VCaP (cell line): Measurements from ENCODE around the gene TP53TG5.

Source experiments
- H3K27ac ChIP-seq: fragments of 450-650 bp; 2 replicates; pipeline ENCODE4 v1.5.1; 2017
- TF ChIP-seq, protein P1 (sequence below): fragments of 450-650 bp; conservative IDR thresholded peaks from 2 replicates; pipeline ENCODE4 v1.5.1; 2017; ENCODE audit warnings: mild to moderate bottlenecking, moderate library complexity

TP53TG5 gene

DNA sequence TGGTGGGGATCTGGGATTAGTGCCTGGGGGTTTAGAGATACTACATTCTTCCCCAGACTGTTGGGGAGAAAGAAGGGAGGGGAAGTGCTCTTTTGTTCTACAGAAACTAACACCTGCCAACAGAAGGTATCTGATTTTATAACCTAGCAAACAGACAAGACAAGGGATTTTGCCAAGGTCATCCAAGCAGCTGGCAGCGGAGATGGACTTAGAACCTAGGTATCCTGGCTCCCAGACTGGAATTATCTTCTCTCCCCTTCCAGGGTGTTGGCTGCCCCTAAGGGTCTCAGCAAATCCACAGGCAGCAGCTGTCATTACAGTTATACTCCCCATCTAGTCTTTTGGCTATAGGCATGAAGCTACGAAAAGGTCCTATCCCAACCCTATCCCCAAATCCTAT is 38.3 kb downstream of the TP53TG5 start:
- peak overlapping the region; percentile 92; the same call in 1 of the 2 replicates for H3K27ac ChIP-seq

GRCh38 chr20:45339084-45339483 is 39.0 kb downstream of the TP53TG5 start:
- TF ChIP-seq, protein P1, sequence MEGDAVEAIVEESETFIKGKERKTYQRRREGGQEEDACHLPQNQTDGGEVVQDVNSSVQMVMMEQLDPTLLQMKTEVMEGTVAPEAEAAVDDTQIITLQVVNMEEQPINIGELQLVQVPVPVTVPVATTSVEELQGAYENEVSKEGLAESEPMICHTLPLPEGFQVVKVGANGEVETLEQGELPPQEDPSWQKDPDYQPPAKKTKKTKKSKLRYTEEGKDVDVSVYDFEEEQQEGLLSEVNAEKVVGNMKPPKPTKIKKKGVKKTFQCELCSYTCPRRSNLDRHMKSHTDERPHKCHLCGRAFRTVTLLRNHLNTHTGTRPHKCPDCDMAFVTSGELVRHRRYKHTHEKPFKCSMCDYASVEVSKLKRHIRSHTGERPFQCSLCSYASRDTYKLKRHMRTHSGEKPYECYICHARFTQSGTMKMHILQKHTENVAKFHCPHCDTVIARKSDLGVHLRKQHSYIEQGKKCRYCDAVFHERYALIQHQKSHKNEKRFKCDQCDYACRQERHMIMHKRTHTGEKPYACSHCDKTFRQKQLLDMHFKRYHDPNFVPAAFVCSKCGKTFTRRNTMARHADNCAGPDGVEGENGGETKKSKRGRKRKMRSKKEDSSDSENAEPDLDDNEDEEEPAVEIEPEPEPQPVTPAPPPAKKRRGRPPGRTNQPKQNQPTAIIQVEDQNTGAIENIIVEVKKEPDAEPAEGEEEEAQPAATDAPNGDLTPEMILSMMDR = no peak
- H3K27ac ChIP-seq = peak overlapping the region; percentile 92; the same call in 1 of the 2 replicates

More for the DNA sequence above, 38.3 kb downstream of the TP53TG5 start:
- TF ChIP-seq, protein P1 = no peak

DNA sequence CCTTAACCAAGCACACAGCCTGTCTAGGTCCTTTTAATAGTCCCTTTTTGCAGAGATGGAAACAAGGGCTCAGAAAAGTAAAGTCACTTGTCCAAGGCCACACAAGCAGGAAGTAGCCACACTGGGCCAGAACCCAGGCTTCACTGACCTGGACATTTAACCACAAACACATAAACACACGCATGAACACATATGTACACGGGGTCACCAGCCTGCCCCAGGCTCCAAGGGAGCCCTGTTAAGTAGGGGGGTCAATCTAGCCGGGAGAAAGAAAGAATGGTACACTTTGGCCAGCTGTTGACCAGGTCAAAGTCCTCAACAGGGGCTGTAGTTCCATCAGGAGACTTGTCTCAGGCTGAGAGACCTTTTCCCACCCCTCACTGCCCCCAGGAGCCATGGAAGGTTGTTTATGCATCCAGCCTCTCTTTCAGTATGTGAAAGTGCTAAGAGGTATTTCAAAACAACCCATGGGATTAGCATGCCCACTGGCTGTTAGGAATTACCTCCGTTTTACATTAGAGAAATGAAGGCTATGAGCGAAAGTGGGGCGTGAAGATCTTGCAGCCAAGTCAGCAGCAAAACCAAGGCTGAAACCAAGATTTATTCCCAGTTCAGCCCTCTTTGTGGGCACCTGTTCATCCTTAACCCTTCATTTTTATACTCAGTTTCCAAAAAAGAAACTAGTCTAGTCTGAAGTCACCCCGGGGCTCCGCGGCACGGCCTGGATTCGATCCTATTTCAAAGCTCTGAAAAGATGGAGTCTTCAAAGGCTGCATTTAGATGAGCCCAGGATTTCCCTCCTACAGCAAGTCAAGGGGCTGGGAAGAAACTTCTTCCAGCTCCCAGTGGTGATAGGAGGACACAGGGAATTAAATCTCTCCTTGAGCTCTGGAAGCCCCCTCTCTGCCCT is 39.7 kb downstream of the TP53TG5 start:
- no peak overlapping the region for H3K27ac ChIP-seq

DNA sequence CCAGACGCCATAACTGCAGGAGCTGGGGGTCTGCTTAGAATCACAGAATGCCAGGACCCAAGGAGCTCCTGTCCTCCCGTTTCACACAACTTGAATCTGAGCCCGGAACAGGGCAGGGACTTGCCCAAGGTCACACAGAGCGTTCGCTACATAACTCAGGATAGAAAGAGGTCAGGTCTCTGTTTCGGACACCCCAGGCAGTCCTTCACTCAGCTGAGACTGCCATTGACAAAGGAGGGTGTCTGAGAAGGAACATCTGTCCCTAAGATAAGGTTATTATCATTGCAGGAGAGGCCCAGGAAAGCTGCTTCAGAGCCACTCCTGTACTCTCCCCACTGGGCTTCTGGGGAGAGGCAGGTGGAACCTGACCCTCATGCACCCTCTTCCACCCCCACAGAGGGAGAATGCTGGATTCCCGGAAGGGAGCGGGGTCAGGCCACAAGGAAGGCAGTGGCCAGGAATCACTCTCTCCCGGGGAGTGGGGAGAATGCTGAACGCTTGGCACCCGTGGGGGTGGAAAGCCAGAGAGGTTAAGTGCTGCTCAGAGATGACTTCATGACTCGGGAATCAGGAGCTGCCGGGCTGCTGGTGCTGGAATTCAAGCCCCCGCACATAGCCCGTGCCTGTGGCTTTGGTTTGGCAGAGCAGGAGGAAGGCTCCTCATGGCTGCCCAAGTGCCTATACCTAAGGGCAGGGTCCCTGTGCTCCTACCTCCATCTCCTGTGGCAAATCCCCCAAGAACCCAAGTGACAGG is 40.6 kb downstream of the TP53TG5 start:
- TF ChIP-seq, protein P1 = no peak
- H3K27ac ChIP-seq = no peak overlapping the region

More for the DNA sequence above, 39.7 kb downstream of the TP53TG5 start:
- TF ChIP-seq, protein P1 = no peak

DNA sequence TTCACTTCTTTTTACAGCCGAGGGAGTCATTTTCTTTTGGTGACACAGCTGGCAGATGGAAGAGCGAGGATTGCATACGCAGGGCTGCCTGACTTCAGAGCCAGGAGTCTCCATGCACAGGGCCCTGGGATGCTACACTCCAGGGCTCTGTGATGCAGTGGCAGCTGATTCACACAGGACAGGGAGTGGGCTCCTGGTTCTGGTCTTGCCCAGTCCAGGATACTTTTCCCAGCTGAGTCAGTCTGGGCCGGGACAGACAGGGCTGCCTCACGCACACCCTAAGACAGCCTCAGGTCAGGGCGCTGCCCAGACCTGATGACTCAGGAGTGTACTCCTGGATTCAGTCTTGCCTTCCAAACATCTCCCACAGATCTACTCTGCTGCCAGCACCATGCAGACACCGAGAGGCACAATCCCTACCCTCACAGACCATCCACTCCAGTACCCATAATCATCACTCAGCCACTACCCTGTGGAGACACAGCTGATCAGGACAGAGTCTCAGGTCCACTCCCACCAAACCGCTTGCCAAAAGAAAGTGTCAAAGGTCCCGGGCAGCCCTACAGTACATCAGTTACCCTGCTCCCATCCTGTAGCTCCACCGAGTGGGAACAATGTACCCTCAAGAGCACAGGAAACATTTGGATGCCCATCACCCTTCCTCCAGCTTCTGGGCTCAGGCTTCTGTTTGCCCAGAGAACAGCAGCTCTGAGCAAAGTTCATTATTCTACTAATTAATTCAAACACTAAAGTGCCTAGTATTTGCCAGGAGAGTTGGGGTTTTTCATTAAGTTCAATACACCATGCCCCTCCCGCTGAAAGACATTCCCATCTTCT is 41.4 kb downstream of the TP53TG5 start:
- TF ChIP-seq, protein P1 = no peak
- H3K27ac ChIP-seq = no peak overlapping the region

GRCh38 chr20:45330476-45330875 is 47.6 kb downstream of the TP53TG5 start:
- TF ChIP-seq, protein P1 = no peak
- peak overlapping the region; percentile 64 for H3K27ac ChIP-seq
